ENCODE data around the gene CTNNBL1.

Gene CTNNBL1

DNA sequence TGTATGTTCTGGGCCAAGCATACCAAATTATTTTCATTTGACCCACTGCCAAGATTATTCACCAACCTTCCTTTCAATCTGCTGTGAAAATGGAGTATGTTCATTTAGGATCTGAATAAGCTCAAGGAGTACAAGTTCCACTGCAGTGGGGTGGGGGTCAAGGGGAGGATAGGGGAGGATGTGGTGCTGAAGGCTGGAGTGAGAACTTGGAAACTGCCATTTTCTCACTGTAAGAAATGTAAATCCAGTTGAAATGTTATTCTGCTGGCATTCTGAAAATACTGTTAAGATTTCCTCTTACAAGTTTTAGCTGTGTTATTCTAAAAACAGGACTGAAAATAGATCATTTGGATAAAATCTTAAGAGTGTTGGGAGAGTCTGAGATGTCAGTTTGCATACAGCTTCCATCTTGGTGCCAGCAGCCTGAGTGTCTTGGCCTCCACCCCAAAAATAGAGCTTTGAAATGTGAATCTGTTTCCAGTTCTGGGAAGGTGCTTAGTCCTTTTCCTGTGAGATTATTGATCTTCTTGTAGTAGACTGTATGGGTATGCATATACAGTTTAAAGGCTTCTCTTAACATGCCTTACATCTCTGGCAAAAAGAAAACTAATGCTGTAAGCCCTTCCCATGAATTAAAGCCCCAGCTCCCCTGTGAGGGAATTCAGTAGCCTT lies 84.3 kb downstream of the CTNNBL1 start:
- DNase-seq: peak; percentile 19

DNA sequence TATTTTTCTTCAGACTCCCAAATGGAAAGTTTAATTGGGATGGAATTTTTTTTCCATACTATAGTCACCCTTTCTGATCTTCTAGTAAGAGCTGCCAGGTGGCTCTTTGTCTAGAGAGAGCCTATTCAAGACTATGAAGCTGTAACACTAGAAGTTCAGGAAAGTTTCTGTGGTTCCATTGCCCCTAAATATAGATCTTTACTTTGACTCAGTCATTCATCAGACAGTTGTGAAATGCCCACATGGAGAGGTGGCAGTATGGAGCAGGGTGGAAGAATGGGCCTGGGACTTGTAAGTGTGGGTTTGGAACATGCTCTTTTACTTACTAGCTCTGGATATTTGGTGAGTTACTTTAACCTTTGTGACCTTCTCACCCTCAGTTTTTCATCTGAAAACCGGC lies 87.8 kb downstream of the CTNNBL1 start:
- no peak for DNase-seq

DNA sequence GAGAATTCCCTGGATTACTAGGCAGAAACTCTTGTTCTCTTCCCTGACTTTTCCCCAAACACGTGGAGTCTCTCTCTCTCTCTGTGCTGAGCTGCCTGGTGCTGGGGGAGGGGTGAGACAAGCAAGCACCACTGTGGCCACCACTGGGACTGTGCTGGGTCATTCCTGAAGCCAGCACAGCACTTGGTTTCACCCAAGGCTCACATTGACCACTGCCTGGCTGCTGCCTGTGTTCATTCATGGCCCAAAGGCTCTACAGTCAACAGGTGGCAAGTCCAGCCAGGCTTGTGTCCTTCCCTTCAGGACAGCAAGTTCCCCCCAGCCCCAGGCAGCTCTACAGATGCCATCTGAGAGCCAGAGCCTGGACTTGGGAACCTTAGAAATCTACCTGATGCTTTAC lies 92.2 kb downstream of the CTNNBL1 start:
- no peak for DNase-seq

DNA sequence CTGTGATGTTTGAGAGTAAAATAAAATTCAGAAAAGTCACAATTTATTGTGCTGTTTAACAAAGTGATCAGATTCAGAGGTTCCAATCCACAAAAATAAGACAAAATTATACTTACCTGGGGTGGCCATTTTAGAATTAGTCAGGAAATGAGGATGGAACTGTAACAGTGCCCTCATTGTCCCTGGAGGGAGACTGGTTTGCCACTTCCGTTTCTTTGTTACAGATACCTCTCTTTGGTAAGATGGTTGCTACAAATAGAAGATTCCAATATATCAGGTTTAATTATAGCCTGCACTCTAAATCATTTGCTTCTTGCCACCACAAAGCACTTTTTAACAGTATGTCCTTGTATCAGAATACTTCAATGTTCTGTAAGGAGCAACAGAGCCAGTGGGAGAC lies 95.6 kb downstream of the CTNNBL1 start:
- no peak for DNase-seq

DNA sequence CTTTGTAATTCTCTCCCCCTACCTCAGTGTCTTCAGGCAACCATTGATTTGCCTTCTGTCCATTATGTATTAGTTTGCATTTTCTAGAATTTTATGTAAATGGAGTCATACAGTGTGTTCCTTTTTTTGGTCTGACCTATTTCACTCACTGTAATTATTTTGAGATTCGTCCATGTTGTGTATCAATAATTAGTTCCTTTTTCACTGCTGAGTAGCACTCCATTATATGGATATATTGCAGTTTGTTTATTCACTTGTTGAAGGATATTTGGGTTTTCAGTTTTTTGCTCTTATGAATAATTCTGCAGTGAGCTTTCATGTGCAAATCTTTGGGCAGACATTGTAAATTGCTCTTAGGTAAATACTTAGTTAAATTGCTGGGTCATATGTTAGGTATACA lies 97.1 kb downstream of the CTNNBL1 start:
- DNase-seq: no peak

DNA sequence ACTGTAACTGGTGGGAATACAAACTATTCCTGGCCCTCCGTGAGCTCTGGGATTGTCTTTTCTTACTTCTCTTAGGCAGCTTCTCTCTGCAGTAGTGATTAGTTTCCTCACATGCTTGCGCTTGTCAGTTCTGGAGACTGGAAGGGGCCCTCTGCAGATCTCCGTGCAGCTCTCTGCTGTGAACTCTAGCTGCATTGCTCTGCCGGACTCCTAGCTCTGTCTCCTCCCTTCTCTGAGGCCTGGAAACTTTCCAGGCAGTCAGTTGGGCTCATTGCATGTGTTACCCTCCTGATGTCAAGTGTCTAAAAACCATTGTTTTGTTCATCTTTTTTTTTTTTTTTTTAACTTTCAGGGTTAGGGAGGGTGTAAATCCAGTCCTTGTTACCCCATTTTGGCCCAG lies 102.3 kb downstream of the CTNNBL1 start:
- no peak for DNase-seq

DNA sequence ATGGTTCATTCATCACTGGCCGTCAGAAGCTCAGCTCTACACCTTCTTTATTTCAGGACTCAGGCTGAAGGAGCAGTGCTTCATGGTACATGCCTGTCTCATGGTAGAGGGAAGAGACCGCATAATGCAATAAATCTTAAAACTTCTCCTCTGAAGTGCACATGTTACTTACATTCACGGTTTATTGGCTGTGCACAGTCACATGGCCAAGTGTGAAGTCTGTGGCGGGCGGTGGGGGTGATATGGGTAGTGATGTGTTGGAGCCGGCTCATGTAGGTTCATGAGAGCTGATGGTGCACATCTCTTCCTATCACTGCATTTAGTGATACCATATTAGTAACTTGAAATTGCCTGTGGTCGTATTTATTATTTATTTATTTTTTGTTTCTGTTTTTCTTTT lies 102.9 kb downstream of the CTNNBL1 start:
- no peak for DNase-seq

DNA sequence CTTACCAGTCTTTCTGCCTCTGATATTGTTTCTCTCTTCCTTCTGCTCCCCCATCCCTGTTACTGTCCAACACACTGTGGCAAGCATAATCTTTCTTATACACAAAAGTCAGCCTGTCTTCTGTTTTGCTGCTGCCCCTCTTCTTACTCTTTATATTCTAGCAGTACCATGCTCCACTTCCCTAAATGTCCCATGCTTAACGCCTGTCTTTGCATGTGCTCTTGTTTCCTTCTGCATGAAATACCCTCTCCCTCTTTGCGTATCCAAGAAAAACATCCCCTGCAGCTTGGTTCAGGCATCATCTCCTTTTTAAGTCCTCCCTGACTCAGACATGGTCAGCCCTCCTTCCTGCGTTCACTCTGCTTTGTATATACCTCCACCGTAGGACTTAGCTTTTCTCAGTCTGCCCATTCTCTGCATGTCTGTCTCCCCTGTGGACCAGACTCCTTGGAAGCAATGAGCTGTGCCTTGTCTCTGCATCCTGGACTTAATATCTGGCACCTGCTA lies 103.9 kb downstream of the CTNNBL1 start:
- DNase-seq: no peak

DNA sequence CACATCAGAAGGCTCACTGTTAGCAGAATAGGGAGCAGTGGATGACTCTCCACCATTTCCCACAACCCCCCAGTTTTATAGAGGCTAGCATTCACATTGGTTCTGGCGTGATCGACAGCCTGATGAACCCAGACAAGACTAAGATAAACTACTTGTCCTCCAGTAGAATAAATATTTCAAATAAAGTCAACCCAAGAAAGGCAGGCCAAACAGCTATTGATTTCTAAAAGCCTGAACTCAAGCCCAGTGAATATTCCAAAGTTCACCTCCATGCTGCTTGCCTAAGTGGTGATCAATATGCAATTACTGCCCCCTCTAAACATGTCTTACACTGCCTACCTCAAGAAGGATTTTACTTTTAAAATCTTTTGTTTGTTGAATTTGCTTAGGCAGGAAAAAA lies 104.5 kb downstream of the CTNNBL1 start:
- no peak for DNase-seq

DNA sequence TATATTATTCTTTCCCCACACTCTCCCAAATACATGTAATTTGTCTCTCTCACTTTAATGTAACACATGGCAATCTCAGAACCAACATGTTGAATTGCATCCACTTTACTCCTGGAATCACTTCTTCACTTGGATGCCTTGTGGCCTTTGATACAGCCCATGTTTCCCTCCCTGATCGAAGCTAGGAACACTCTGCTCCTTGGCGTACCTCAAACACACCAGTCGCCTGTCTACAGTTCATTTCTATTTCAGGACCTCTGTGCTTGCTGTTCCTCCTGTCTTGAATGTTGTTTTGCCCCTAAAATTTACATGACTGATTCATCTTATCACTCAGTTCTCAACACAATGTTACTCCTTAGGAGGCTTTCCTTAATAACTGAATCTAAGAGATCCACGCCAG lies 106.8 kb downstream of the CTNNBL1 start:
- DNase-seq: no peak

DNA sequence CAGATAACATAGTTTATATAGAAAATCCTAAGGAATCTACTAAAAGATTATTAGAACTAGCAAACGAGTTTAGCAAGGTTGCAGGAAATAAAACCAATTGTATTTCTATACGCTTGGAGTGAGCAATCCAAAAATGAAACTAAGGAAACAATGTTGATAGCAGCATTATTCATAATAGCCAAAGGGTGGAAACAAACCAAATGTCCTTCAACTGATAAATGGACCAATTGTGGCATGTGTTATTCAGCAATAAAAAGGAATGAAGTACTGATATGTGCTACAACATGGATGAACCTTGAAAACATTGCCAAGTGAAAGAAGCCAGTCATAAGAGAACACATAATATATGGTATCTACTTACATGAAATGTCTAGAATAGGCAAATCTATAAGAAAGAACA lies 108.1 kb downstream of the CTNNBL1 start:
- no peak for DNase-seq

DNA sequence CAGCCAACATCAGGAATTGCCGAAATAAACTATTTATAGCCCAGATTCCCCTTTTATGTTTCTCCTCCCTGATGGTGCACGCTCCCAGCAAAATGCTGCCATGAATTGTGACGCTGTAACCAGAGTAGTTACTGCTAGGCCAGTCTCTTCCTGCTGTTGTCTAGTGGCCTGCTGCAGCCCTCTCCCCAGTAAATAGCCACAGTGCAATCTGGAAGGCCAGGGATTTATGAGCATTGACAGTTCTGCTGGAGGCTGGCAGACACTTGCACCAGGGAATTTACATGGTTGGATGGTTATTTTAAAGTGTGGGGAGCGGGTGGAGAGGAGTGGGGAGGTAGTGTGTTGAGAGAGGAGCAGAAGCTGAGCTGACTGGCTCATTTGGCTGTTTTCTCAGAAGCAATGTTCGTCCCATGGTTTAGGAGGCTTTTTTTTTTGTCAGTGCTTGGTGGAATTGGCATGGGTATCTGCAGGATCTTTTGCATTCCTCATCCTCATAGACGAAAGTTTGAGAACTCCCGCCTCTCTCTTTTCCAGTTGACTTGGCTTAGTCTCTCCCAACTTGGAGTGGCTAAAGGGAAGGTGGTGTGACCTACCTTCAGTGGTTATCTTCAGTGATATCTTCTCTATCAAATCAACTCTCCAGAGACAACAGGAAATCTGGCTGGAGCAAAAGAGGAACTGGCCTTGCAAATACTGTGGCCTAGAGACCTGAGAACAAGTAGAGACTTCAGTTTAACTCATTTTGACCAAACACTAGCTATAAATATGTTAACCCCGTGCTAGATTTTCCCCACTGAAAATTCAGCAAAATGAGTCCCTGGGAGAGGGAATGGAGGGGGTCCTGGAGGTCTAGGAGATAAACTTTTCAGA lies 109.8 kb downstream of the CTNNBL1 start:
- DNase-seq: no peak

DNA sequence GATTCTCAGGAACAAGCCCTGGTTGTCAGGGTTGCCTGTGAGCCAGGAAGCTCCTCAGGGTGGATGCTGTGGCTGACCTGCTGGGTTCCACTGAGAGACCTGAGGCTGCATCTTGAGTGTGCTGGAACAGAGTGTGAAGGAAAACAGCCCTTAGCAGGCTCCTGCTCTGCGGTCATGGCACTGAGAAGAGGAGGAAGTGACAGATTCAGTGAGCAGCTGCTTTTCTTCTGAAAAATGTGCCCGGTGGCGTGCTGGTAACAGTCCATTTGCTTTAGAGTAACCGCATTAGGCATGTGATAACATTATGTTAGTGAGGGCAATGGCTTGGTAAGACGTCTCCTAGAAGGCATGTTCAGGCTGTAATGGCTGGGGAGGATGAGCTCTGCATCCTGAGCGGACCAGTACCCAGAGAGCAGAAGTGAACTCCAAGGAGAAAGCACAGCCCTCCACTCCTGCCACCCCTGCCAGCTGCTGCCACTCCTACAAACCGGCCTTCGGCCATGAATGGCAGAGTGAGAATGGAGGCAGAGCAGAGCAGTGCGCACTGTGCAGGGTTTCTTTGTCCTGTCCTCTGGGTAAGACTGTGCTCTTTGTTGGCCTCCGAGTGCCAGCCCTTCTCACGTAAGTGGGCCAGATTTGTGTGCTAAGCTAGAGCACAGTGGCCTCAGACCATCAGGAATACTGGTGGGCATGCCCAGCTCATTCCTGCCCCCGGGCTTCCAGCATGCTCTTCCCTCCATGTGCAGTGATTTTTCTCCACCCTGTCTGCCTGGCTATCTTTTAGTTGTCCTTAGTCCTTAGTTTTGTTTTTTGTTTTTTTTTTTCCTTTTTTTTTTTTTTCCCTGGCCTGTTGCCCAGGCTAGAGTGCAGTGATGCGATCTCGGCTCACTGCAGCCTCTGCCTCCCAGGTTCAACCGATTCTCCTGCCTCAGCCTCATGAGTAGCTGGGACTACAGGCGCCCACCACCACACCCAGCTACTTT lies 111.0 kb downstream of the CTNNBL1 start:
- no peak for DNase-seq

DNA sequence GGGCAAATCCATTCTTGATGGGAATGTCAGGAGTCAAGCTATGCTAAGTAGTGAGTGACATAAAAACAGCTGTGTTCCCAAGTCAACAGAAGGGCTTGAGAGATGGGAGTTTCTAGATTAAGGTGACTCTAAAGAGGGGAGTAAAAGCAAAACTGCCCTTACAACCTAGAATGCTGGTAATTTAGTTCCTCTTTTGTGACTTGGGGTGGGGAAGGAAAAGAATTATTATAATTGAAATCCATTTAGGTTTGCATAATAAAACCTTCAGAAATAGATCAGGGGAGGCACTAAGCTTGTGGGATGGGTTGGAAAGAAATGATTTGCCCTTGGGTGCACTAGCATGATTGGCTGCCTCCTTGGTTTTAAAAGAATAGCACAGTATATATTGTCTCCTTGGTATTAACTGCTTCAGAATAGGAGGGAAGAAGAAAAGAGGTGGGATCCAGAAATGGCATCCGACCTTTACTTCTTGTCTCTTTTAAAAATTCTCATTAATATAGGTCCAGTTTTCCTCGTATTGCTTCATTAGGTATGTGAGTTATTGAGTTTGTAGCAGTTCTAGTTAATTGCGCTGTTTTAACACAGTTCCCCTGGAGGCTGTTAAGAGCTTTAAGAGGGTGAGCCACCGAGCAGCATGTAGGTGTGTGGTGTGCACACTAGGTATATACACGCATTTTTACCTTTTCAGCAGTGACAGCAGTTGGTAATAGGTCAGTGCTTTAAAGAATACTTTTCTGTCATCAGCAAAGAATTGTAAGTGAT lies 113.8 kb downstream of the CTNNBL1 start:
- DNase-seq: no peak

DNA sequence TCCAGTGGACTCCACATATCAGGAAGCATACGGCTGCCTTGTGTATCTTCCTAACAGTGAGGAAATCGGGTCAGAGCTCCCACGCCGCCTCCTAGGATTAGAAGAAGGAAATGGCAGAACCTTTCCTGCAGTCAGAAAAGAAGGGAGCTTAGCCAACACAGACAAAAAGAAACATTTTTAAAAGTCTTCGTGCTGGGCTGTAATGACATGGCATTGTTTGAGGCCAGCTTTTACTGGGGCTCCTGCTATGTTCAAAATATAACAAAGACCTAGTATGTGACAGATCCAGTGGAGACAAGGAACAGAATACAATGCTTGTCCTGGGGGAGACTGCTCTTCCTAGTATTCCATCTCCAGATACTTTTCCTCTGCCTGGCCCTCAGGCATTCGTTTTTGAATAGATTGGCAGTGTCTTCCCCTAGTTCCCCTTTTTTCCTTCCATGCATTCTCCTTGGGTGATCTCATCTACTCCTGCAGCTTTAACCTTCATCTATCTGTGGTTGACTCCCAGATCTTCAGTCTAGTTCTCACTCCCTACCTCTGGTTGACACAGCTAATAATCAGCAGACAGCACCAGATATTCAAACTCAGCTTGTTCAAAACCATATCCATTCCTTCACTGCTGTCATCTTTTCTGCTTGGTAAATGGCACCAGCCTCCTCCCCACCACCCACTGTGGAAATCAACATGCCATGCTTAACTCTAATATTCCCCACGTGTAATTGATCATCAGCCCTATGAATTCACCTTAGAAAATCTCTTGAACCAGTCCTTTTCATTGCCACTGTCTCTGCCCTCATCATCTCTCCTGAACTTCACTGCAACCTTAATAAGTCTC lies 114.6 kb downstream of the CTNNBL1 start:
- no peak for DNase-seq

DNA sequence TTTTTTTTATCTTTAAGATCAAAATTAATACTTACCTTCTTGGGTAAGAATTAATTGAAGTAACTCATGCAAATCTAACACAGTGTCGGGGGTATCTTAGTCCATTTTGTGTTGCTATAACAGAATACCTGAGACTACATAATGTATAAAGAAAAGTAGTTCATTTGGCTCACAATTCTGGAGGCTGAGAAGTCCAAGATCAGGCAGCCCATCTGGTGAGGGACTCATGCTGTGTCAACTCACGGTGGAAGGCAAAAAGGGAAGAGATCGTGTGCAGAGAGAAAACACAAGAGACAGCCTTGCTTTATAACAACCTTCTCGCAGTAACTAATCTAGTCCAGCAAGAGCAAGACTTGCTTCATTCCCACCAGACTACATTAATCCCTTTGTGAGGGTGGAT lies 116.2 kb downstream of the CTNNBL1 start:
- no peak for DNase-seq

DNA sequence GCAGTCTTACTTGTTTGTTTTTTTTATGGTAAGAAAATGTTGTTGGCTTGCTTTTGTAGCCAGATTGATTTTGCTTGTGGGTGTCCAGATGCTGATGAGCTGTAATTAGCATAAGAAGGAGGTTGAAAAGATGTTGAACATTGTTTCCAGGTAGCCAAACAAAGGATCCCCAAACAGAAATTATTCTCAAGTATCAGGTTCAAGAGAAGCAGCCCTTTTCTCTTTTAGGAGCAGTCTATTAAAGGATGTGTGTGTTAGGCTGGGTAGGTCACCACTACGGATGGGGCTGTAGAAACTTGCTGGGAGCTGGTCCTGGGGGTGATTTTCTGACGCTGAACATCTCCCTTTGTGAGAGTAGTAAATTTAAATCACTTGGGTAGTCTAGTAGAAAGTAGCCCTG lies 122.2 kb downstream of the CTNNBL1 start:
- no peak for DNase-seq

DNA sequence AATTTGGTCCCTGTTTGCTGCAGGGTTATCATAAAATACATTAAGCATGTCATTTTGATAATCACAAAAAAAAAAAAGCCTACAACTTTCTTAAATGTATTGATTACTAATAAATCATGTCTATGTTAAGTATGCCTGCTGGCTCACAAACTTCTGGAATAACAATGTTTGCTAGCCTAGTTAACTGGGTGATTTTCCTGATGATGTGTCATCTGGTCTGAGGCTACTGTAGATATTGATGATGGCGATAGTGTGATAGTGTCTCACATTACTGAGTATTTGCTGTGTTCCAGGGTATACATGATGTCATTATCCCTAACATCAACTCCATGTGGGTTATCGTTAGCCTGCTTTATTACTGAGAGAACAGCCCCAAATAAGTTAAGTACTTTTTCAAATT lies 122.9 kb downstream of the CTNNBL1 start:
- DNase-seq: peak; percentile 10

DNA sequence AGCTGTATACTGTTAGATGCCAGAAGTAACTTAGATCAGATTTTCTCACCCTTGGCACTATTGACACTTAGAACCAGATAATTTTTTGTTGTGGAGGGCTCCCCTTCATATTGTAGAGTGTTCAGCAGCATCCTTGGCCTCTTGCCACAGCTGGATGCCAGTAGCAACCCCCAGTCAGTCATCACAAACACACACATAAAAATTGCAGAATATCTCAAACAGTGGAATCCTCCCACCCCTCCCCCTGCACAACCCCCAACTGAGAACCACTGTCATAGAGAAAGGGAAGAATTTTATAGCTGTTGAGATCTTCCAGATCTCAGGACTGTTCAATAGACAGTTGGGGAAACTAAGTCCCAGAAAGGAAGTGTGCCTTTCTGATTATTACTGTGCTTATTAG lies 127.9 kb downstream of the CTNNBL1 start:
- peak; percentile 85 for DNase-seq

DNA sequence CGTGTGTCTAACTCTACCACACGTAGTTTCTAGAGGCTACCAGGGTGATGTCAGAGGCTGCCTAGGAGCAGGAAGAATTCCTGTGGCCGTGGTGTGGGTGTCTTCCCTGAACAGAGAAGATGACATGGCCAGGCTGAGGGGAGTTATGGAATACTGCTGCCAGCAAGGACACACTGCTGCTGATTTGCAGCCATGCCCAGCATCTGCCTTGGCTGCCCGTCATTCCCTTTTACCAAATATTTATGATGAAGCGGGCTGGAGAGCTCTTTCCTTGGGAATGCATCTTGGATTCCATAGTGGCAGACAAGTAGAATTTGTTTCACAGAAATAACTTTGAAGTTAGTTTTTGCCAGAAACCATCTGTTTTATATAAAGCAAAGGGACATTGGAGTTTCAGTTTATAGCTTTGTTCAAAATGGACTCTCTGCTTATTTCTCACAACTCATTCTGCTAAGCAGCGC lies 128.3 kb downstream of the CTNNBL1 start:
- peak; percentile 94 for DNase-seq

DNA sequence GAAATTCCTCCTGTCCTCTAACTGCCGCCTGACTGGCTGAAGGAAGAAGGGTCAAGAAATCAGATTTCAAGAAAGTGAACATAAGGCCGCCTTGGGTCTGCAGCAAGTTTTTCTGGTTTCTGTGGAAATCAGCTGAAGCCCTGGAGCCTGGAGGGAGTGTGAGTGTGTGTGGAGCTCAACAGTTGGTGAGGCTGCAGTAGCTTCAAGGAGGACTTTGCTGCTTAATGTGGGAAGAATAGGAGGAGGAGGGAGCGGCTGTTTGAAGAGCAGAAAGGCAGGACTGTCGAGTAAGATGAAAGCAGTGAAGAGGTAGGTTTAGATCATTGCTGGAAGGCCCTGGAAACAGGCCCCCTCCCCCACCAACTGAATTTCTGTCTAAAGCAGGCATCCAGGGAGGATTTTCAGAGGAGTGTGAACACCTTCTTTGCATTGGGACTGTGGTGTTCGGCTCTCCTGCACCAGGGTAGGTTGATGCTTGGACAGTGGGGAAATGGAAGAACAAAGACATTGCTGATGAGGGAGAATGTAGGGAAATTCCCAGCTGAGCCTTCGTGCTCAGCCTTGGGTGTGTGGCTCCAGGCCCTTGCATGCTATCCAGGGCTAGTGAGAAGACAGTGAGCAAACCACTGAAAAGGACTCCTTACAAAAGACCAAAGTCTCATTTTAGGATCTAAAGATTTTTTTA lies 129.6 kb downstream of the CTNNBL1 start:
- peak; percentile 22 for DNase-seq

All from fibroblast of skin of right biceps (primary cell).